BLaER1 treated with 17β-estradiol and CSF1 and Interleukin-3, amounts not matched to agents 10 nM and 100 nM (cell line): ENCODE data around the gene NACC2.
"Not testable (repeated sequence)": the region's sequence is repeated elsewhere in the genome, so short reads cannot be mapped to it uniquely, and the experiment has no call there.

Experiments used
- H3K27ac ChIP-seq, 11 experiments: shearing (Covaris generic); formaldehyde crosslinking; 2 replicates each; pipeline ENCODE4 v1.8.1; 2022
- H3K27me3 ChIP-seq, 11 experiments: shearing (Covaris generic); formaldehyde crosslinking; 2 replicates each; pipeline ENCODE4 v1.8.1; 2022
- H3K36me3 ChIP-seq, 11 experiments: shearing (Covaris generic); formaldehyde crosslinking; 2 replicates each; pipeline ENCODE4 v1.8.1; 2022
- H3K4me1 ChIP-seq, 10 experiments: shearing (Covaris generic); formaldehyde crosslinking; 2 replicates each; pipeline ENCODE4 v1.8.1; 2022
- H3K4me2 ChIP-seq, 11 experiments: shearing (Covaris generic); formaldehyde crosslinking; 2 replicates each; pipeline ENCODE4 v1.8.1; 2022
- H3K4me3 ChIP-seq, 10 experiments: shearing (Covaris generic); formaldehyde crosslinking; 2 replicates each; pipeline ENCODE4 v1.8.1; 2022
- H3K9ac ChIP-seq, 11 experiments: shearing (Covaris generic); formaldehyde crosslinking; 2 replicates each; pipeline ENCODE4 v1.8.1; 2022
- H3K9me3 ChIP-seq, 11 experiments: shearing (Covaris generic); formaldehyde crosslinking; replicated peaks in 1 of 11; 2 replicates each; pipeline ENCODE4 v1.8.1; 2022
- H4K20me1 ChIP-seq, 11 experiments: shearing (Covaris generic); formaldehyde crosslinking; 2 replicates each; pipeline ENCODE4 v1.8.1; 2022
- Cebpa-rat ChIP-seq, 11 experiments: shearing (Covaris generic); IDR thresholded peaks; 2 replicates each; pipeline ENCODE4 v1.8.1; 2022

Gene NACC2

GRCh38 chr9:136029556-136029955, 65.5 kb downstream of the NACC2 start:
- TF ChIP-seq Cebpa-rat (IDR thresholded peaks at IDR 0.05) = no peak
- Histone ChIP-seq H3K9me3 (peaks cover 21 to 46% (median 27%) of the 10 kb centered on the region in 11 experiments), H3K4me3 (peak overlapping the region in 3 of 10 experiments; percentile 8 to 42 (median 11); a peak in 2 of 20 replicates), H3K27me3 (no peaks in the 10 kb centered on the region), H4K20me1 (peaks cover 0 to 98% (median 13%) of the 10 kb centered on the region in 11 experiments; a peak in 10 of 22 replicates), H3K4me2 (no peak overlapping the region), H3K4me1 (peaks cover 0 to 43% (median 13%) of the 10 kb centered on the region in 10 experiments; a peak in 13 of 20 replicates), H3K27ac (no peak overlapping the region), H3K36me3 (peaks cover 0 to 96% (median 19%) of the 10 kb centered on the region in 11 experiments; a peak in 16 of 22 replicates), H3K9ac (no peak overlapping the region)

- peak overlapping the region in 4 of 10 experiments; percentile 8 to 42 (median 10); a peak in 2 of 20 replicates for H3K4me3 ChIP-seq
- no peak for TF ChIP-seq Cebpa-rat (IDR thresholded peaks at IDR 0.05)
- no peak overlapping the region for H3K9ac ChIP-seq
- H3K4me2 ChIP-seq = no peak overlapping the region
- H3K4me1 ChIP-seq = peaks cover 5 to 43% (median 18%) of the 10 kb centered on the region in 10 experiments
- peaks cover 0 to 98% (median 13%) of the 10 kb centered on the region in 11 experiments; a peak in 10 of 22 replicates for H4K20me1 ChIP-seq
- peaks cover 21 to 46% (median 27%) of the 10 kb centered on the region in 11 experiments for H3K9me3 ChIP-seq
- H3K27ac ChIP-seq = no peak overlapping the region
- H3K27me3 ChIP-seq = no peaks in the 10 kb centered on the region
- peaks cover 0 to 96% (median 19%) of the 10 kb centered on the region in 11 experiments; a peak in 16 of 22 replicates for H3K36me3 ChIP-seq
These were observed 66.2 kb downstream of the NACC2 start for GRCh38 chr9:136028760-136029470.

- Histone ChIP-seq H3K4me2 (0 out of 22 replicates have a peak overlapping the region, but pooled peaks of 1 of the 11 experiments have one; percentile 12), H4K20me1 (peaks cover 0 to 97% (median 19%) of the 10 kb centered on the region in 11 experiments; a peak in 10 of 22 replicates), H3K4me1 (peaks cover 14 to 37% (median 22%) of the 10 kb centered on the region in 10 experiments), H3K36me3 (peaks cover 0 to 93% (median 19%) of the 10 kb centered on the region in 11 experiments; a peak in 16 of 22 replicates), H3K9me3 (peaks cover 21 to 50% (median 27%) of the 10 kb centered on the region in 11 experiments)
- H3K27me3 ChIP-seq, H3K9ac ChIP-seq, H3K4me3 ChIP-seq, H3K27ac ChIP-seq: not testable (repeated sequence)
These were observed 68.2 kb downstream of the NACC2 start for GRCh38 chr9:136026943-136027289.

GRCh38 chr9:136026266-136026942, 68.7 kb downstream of the NACC2 start:
- Histone ChIP-seq H3K4me1 (peaks cover 14 to 39% (median 20%) of the 10 kb centered on the region in 10 experiments), H3K9ac (no peak overlapping the region), H3K4me2 (0 out of 22 replicates have a peak overlapping the region, but pooled peaks of 1 of the 11 experiments have one; percentile 12), H3K36me3 (peaks cover 0 to 93% (median 19%) of the 10 kb centered on the region in 11 experiments; a peak in 16 of 22 replicates), H3K9me3 (peaks cover 21 to 50% (median 27%) of the 10 kb centered on the region in 11 experiments), H3K27ac (no peak overlapping the region), H4K20me1 (peaks cover 0 to 97% (median 25%) of the 10 kb centered on the region in 11 experiments; a peak in 10 of 22 replicates), H3K4me3 (no peak overlapping the region), H3K27me3 (no peaks in the 10 kb centered on the region)
- no peak for TF ChIP-seq Cebpa-rat (IDR thresholded peaks at IDR 0.05)

GRCh38 chr9:136025481-136025880, 69.6 kb downstream of the NACC2 start:
- peaks cover 15 to 48% (median 22%) of the 10 kb centered on the region in 10 experiments for H3K4me1 ChIP-seq
- H3K4me2 ChIP-seq = no peak overlapping the region
- peaks cover 0 to 93% (median 19%) of the 10 kb centered on the region in 11 experiments; a peak in 16 of 22 replicates for H3K36me3 ChIP-seq
- no peak overlapping the region for H3K27ac ChIP-seq
- TF ChIP-seq Cebpa-rat (IDR thresholded peaks at IDR 0.05) = no peak
- peaks cover 0 to 99% (median 34%) of the 10 kb centered on the region in 11 experiments; a peak in 11 of 22 replicates for H4K20me1 ChIP-seq
- H3K4me3 ChIP-seq = no peak overlapping the region
- H3K9ac ChIP-seq = no peak overlapping the region
- H3K27me3 ChIP-seq = no peaks in the 10 kb centered on the region
- H3K9me3 ChIP-seq = peaks cover 16 to 43% (median 25%) of the 10 kb centered on the region in 11 experiments

- peak overlapping the region in 3 of 11 experiments; percentile 29 to 48 (median 40); a peak in 3 of 22 replicates for H3K27ac ChIP-seq
- peaks cover 10 to 37% (median 19%) of the 10 kb centered on the region in 11 experiments for H3K9me3 ChIP-seq
- H3K4me3 ChIP-seq = no peak overlapping the region
- H3K9ac ChIP-seq = peak overlapping the region in 5 of 11 experiments; percentile 0 to 43 (median 2); a peak in 4 of 22 replicates
- H3K27me3 ChIP-seq = no peaks in the 10 kb centered on the region
- H3K4me2 ChIP-seq = peak overlapping the region in 5 of 11 experiments; percentile 31 to 72 (median 42); a peak in 9 of 22 replicates
- H3K36me3 ChIP-seq = peaks cover 0 to 92% (median 15%) of the 10 kb centered on the region in 11 experiments; a peak in 16 of 22 replicates
- peaks cover 0 to 99% (median 39%) of the 10 kb centered on the region in 11 experiments; a peak in 12 of 22 replicates for H4K20me1 ChIP-seq
- no peak for TF ChIP-seq Cebpa-rat (IDR thresholded peaks at IDR 0.05)
- H3K4me1 ChIP-seq = peaks cover 15 to 54% (median 27%) of the 10 kb centered on the region in 10 experiments
These were observed 70.3 kb downstream of the NACC2 start for GRCh38 chr9:136024696-136025316.

- Histone ChIP-seq H3K27ac (peak overlapping the region in 7 of 11 experiments; percentile 20 to 48 (median 30); a peak in 9 of 22 replicates), H3K4me1 (peaks cover 15 to 56% (median 29%) of the 10 kb centered on the region in 10 experiments), H3K27me3 (no peaks in the 10 kb centered on the region), H3K9me3 (peaks cover 4 to 32% (median 14%) of the 10 kb centered on the region in 11 experiments), H4K20me1 (peaks cover 0 to 99% (median 43%) of the 10 kb centered on the region in 11 experiments; a peak in 12 of 22 replicates), H3K9ac (peak overlapping the region in 6 of 11 experiments; percentile 0 to 43 (median 16); a peak in 4 of 22 replicates), H3K4me2 (peak overlapping the region; percentile 31 to 77 (median 60); a peak in 21 of 22 replicates), H3K4me3 (no peak overlapping the region), H3K36me3 (peaks cover 0 to 91% (median 10%) of the 10 kb centered on the region in 11 experiments; a peak in 16 of 22 replicates)
- TF ChIP-seq Cebpa-rat (IDR thresholded peaks at IDR 0.05) = no peak
These were observed 70.8 kb downstream of the NACC2 start for GRCh38 chr9:136024286-136024685.
